IPS DF 4.7 (cell line): ENCODE measurements around the gene RPS4Y1.
"Not testable (repeated sequence)": the region's sequence is repeated elsewhere in the genome, so short reads cannot be mapped to it uniquely, and the experiment has no call there.

Experiments
- DNase-seq: peaks from one replicate; pipeline ENCODE4 v3.0.0-alpha.2; 2013; ENCODE audit warnings: low spot score; ENCODE audit errors: extremely low read depth

Gene RPS4Y1

GRCh38 chrY:2841471-2841893 lies at the start of gene RPS4Y1:
TSS of gene RPS4Y1 (plus strand) at chrY:2841602. CDS start at chrY:2841625, 23 bp downstream.
- no peak for DNase-seq

- no peak for DNase-seq
Measured at GRCh38 chrY:2796977-2797523, 44.4 kb upstream of the RPS4Y1 start.

GRCh38 chrY:2797991-2798390 lies 43.4 kb upstream of the RPS4Y1 start:
- DNase-seq, result no peak

- no peak for DNase-seq
Measured at GRCh38 chrY:2800246-2800645, 41.2 kb upstream of the RPS4Y1 start.

- DNase-seq, result not testable (repeated sequence)
Measured at GRCh38 chrY:2817146-2817896, 24.1 kb upstream of the RPS4Y1 start.

GRCh38 chrY:2824471-2824870 lies 16.9 kb upstream of the RPS4Y1 start:
- DNase-seq, result no peak

- DNase-seq, result no peak
Measured at GRCh38 chrY:2828497-2828896, 12.9 kb upstream of the RPS4Y1 start.

GRCh38 chrY:2835230-2835629 lies 6.2 kb upstream of the RPS4Y1 start:
- DNase-seq, result no peak

GRCh38 chrY:2837078-2837477 lies 4.3 kb upstream of the RPS4Y1 start:
- DNase-seq, result no peak

- no peak for DNase-seq
Measured at GRCh38 chrY:2837932-2838331, 3.5 kb upstream of the RPS4Y1 start.

- DNase-seq, result no peak
Measured at GRCh38 chrY:2846791-2847190, 5.4 kb downstream of the RPS4Y1 start.

- no peak for DNase-seq
Measured at GRCh38 chrY:2848384-2848783, 7.0 kb downstream of the RPS4Y1 start.

- no peak for DNase-seq
Measured at GRCh38 chrY:2849368-2849767, 8.0 kb downstream of the RPS4Y1 start.

- no peak for DNase-seq
Measured at GRCh38 chrY:2854145-2854774, 12.9 kb downstream of the RPS4Y1 start.

- DNase-seq, result no peak
Measured at GRCh38 chrY:2857068-2857467, 15.7 kb downstream of the RPS4Y1 start.

- DNase-seq, result no peak
Measured at GRCh38 chrY:2857686-2858085, 16.3 kb downstream of the RPS4Y1 start.

GRCh38 chrY:2859782-2860181 lies 18.4 kb downstream of the RPS4Y1 start:
- DNase-seq, result no peak

- no peak for DNase-seq
Measured at GRCh38 chrY:2860511-2860910, 19.1 kb downstream of the RPS4Y1 start.

- DNase-seq, result no peak
Measured at GRCh38 chrY:2866581-2866980, 25.2 kb downstream of the RPS4Y1 start.

GRCh38 chrY:2867469-2867868 lies 26.1 kb downstream of the RPS4Y1 start:
- DNase-seq, result no peak

- no peak for DNase-seq
Measured at GRCh38 chrY:2868035-2868607, 26.7 kb downstream of the RPS4Y1 start.

- not testable (repeated sequence) for DNase-seq
Measured at GRCh38 chrY:2872234-2872633, 30.8 kb downstream of the RPS4Y1 start.
